ENCODE results near the gene SETD7.

The SETD7 gene

DNA sequence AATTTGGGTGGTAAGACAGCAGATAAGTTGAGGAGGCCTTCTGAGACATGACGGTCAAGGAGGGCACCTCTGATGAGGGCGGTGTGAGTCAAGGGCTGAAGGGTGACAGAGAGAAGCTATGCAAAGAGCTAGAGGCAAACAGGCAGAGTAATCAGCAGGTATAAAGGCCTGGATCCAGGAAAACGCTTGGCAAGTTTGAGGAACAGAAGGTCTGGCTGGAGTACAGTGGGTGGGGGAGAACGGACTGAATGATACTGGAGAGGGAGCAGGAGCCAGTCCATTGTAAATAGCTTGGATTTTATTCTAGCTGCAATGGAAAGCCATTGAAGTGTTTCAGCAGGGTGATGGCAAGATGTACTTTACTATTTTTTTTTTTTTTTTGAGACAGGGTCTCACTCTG lies 62.8 kb downstream of the SETD7 start:
- TF ChIP-seq, protein P1, sequence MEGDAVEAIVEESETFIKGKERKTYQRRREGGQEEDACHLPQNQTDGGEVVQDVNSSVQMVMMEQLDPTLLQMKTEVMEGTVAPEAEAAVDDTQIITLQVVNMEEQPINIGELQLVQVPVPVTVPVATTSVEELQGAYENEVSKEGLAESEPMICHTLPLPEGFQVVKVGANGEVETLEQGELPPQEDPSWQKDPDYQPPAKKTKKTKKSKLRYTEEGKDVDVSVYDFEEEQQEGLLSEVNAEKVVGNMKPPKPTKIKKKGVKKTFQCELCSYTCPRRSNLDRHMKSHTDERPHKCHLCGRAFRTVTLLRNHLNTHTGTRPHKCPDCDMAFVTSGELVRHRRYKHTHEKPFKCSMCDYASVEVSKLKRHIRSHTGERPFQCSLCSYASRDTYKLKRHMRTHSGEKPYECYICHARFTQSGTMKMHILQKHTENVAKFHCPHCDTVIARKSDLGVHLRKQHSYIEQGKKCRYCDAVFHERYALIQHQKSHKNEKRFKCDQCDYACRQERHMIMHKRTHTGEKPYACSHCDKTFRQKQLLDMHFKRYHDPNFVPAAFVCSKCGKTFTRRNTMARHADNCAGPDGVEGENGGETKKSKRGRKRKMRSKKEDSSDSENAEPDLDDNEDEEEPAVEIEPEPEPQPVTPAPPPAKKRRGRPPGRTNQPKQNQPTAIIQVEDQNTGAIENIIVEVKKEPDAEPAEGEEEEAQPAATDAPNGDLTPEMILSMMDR (IDR thresholded peaks at IDR 0.05; ENCODE audit: low read depth, low read length), result no peak
- DNase-seq (ENCODE audit: extremely low read depth, low read depth), result no peak

DNA sequence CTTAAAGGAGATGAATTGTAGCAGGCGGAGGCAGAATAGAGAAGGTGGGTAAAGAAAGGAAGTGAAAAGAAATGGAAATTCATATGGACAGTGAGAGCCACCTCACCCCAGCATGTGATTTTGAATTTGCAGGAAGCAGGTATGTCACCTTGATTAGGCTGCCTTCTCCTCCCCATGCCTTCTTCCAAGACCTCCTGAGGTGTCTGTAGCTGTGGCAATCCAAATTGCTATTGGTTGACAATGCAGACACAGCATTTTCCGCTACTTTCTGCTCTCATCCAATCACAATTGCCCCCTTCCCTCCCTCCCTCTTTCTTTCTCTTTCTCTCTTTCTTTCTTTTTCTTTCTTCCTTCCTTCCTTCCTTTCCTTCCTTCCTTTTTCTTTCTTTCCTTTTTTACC lies 63.6 kb downstream of the SETD7 start:
- DNase-seq (ENCODE audit: extremely low read depth, low read depth), result no peak
- TF ChIP-seq, protein P1 (IDR thresholded peaks at IDR 0.05; ENCODE audit: low read depth, low read length), result no peak

DNA sequence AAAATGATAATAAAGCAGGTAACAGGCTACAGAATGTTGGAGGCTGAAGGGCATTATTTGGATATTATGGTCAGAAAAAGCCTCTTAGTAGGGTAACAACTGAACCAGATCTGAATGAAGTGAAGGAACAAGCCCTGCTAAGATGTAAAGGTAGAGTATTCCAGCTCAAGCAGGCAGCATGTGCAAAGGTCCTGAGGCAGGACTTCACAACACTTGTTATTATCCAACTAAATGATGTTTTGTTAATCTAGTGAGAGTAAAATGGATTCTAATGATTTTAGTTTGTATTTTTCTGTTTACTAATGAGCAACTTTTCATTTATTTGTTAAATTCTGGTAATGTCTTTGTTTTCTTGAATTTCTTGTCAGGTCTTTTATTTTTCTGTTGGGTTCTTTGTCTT lies 66.4 kb downstream of the SETD7 start:
- TF ChIP-seq, protein P1 (IDR thresholded peaks at IDR 0.05; ENCODE audit: low read depth, low read length), result no peak

DNA sequence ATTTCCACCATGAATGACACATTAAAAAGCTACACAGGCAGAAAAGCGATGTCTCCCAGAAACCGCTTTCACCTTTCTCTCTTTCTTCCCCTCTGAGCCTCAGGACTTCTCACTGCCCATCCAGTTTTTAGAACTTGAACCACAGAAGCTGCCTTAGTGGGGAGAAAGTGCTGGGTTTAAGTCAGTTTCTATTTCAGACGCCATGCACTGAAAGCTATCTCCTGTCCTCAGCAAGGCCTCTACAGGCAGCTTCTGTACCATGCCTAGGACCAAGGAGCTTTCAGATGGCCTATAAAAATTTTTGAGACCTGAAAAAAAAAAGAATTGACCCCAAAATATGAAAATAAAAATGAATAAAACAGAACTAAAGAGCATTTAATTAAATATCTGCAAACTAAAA lies 67.6 kb downstream of the SETD7 start:
- no peak for DNase-seq (ENCODE audit: extremely low read depth, low read depth)
- TF ChIP-seq, protein P1 (IDR thresholded peaks at IDR 0.05; ENCODE audit: low read depth, low read length), result no peak

More for the DNA sequence above, 66.4 kb downstream of the SETD7 start:
- DNase-seq (ENCODE audit: extremely low read depth, low read depth), result no peak

DNA sequence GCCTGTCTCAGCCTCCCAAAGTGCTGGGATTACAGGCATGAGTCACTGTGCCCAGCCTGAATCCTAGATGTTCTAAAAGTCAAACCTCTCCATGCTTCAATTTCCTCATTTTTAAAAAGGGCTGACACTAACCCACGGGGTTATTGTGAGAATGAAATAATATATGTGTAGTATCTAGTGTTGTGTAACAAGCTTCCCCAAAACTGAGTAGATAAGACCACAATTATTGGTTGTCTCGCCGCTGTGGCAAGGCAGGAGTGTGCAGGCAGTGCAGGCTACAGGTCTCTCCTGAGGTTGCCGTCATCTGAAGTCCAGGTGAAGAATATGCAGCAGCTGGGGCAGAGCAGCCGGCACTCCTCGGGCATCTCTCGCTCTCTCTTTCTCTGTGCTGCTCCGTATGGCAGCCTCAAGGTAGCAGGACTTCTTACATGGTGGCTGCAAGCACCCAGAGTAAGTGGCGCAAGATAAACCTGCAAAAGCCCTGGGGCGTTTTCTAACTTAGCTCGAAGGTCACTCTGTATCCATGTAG lies 71.2 kb downstream of the SETD7 start:
- TF ChIP-seq, protein P1 (IDR thresholded peaks at IDR 0.05; ENCODE audit: low read depth, low read length), result no peak
- DNase-seq (ENCODE audit: extremely low read depth, low read depth), result no peak

DNA sequence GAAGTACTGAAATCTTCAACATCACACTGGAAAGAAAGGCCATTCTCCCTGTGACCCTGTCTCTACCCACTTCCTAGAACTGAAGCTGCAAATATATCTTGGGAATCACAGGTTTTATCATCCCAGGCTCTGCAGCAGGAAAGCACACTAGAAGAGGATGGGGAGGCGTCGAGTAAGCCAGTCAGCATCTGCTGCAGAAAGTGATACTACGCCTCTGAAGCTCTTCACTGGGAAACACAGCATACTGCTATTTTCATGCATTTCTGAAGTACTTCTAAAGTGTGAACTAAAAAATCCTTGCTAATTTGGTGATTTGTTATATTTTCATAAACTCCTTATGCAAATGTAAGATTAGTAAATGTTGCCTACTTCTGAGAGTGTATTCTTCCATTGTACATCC lies 73.0 kb downstream of the SETD7 start:
- no peak for DNase-seq (ENCODE audit: extremely low read depth, low read depth)
- TF ChIP-seq, protein P1 (IDR thresholded peaks at IDR 0.05; ENCODE audit: low read depth, low read length), result no peak

DNA sequence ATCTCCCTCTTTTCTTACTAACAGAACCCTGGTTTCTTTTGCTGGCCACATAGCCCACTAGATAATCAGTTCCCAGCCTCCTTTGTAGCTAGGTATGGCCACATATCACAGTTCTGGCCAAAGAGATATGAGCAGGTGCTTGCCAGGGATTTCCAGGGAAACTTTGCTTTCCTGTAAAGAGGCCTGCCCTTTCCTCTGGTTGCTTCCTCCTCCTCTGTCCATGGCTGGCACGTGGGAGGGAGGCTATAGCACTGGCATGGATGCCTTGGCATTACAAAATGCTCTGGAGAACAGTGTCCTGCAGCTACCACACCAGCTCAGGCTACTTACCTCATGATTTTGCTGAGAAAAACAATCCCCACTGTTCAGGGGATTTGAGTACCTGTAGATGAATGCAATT lies 74.6 kb downstream of the SETD7 start:
- TF ChIP-seq, protein P1 (IDR thresholded peaks at IDR 0.05; ENCODE audit: low read depth, low read length), result no peak
- DNase-seq (ENCODE audit: extremely low read depth, low read depth), result no peak

All from AG09319 (cell line).